A549 (cell line): ENCODE data around the gene SKOR2.

Experiments
- EP300 ChIP-seq, 2 experiments: fragments of >200 bp; sonication (Bioruptor Twin); formaldehyde crosslinking; IDR thresholded peaks; 2 replicates in 1 of 2; 3 replicates in 1 of 2; pipeline ENCODE4 v1.6.1; 2016 to 2017
- HDAC2 ChIP-seq: fragments of 200-600 bp; sonication (generic); IDR thresholded peaks from 2 replicates; pipeline ENCODE4 v1.6.1; 2016
- POLR2A ChIP-seq: IDR thresholded peaks from 2 replicates; pipeline ENCODE4 v1.6.1; 2012; ENCODE audit warnings: mild to moderate bottlenecking, low read length
- POLR2AphosphoS2 ChIP-seq: conservative IDR thresholded peaks from 2 replicates; pipeline ENCODE4 v1.6.1; 2012; ENCODE audit warnings: low read length, improper control_type of control experiment, inconsistent platforms
- RAD21 ChIP-seq, 2 experiments: fragments of >200 bp in 1 of 2; sonication (Bioruptor Twin) in 1 of 2; formaldehyde crosslinking in 1 of 2; IDR thresholded peaks in 1 of 2; conservative IDR thresholded peaks in 1 of 2; 2 replicates in 1 of 2; 3 replicates in 1 of 2; pipeline ENCODE4 v1.6.1; 2012 to 2018; ENCODE audit warnings: inconsistent platforms in 1 of 2
- SMC3 ChIP-seq: fragments of >200 bp; sonication (Bioruptor Twin); formaldehyde crosslinking; IDR thresholded peaks from 3 replicates; pipeline ENCODE4 v1.6.1; 2018; ENCODE audit warnings: inconsistent platforms
- ZSCAN20 ChIP-seq: fragments of 250-450 bp; sonication (Bioruptor Pico); IDR thresholded peaks from 2 replicates; pipeline ENCODE4 v1.8.0; 2022; ENCODE audit warnings: mild to moderate bottlenecking, moderate library complexity
- TF ChIP-seq, protein P1 (sequence below): fragments of >200 bp; sonication (Bioruptor Twin); formaldehyde crosslinking; IDR thresholded peaks from 3 replicates; pipeline ENCODE4 v1.5.1; 2016

DNA sequence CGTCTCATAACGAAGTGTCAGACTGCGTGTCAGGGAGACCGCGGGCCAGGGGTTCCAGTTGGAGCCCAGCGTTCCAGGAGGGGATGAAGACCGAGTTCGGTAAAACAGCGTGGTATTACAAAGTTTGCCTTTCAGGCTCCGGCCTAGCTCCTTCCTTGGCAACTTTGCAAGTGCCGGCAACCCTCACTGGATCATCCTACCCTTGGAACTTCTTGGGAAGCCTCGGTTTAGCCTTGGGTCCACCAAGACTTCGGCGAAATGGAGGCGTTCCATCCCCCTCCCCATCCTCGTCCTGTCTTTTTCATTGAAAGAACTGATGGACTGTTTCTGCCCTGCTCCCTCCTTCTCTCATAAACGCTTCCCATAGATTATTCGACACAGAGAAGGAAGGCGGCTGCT, 10.4 kb upstream of the SKOR2 start:
- TF ChIP-seq EP300 (IDR thresholded peaks at IDR 0.05) (no peak), POLR2AphosphoS2 (no peak), POLR2A (no peak), RAD21 (conservative IDR thresholded peaks at IDR 0.05 in 1 of 2, IDR thresholded peaks at IDR 0.05 in 1 of 2) (no peak), ZSCAN20 (CRISPR knock-in tag) (no peak), HDAC2 (no peak), SMC3 (no peak)
- TF ChIP-seq, protein P1, sequence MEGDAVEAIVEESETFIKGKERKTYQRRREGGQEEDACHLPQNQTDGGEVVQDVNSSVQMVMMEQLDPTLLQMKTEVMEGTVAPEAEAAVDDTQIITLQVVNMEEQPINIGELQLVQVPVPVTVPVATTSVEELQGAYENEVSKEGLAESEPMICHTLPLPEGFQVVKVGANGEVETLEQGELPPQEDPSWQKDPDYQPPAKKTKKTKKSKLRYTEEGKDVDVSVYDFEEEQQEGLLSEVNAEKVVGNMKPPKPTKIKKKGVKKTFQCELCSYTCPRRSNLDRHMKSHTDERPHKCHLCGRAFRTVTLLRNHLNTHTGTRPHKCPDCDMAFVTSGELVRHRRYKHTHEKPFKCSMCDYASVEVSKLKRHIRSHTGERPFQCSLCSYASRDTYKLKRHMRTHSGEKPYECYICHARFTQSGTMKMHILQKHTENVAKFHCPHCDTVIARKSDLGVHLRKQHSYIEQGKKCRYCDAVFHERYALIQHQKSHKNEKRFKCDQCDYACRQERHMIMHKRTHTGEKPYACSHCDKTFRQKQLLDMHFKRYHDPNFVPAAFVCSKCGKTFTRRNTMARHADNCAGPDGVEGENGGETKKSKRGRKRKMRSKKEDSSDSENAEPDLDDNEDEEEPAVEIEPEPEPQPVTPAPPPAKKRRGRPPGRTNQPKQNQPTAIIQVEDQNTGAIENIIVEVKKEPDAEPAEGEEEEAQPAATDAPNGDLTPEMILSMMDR: no peak
